ENCODE measurements around the gene TOMM34.

TOMM34 gene

GRCh38 chr20:44954211-44954610 lies 6.0 kb downstream of the TOMM34 start:
- H3K9me3 ChIP-seq (ENCODE audit: insufficient read depth, low read depth, low read length), result no peaks in the 10 kb centered on the region
- H3K4me2 ChIP-seq (ENCODE audit: low read depth, low read length, poor library complexity, severe bottlenecking), result no peak overlapping the region
- TF ChIP-seq EZH2phosphoT487 (IDR thresholded peaks at IDR 0.05; ENCODE audit: borderline replicate concordance), result no peak
- TF ChIP-seq CTCF (conservative IDR thresholded peaks at IDR 0.05; ENCODE audit: low read length), result no peak
- peaks cover 38% of the 10 kb centered on the region for H3K79me2 ChIP-seq (ENCODE audit: insufficient read depth, low read length)
- H3K4me3 ChIP-seq (ENCODE audit: low read length, poor library complexity, severe bottlenecking), result no peak overlapping the region
- peaks cover 70% of the 10 kb centered on the region for H3K36me3 ChIP-seq (ENCODE audit: insufficient read depth, low read length)
- H2AFZ ChIP-seq (ENCODE audit: low read length), result no peak overlapping the region
- peaks cover 13% of the 10 kb centered on the region for H4K20me1 ChIP-seq (ENCODE audit: insufficient read depth, low read length, poor library complexity, severe bottlenecking)
- H3K27me3 ChIP-seq (ENCODE audit: insufficient read depth, low read length, poor library complexity, severe bottlenecking), result no peaks in the 10 kb centered on the region
- no peak overlapping the region for H3K9ac ChIP-seq (ENCODE audit: low read depth, low read length, poor library complexity, severe bottlenecking)
- H3F3A ChIP-seq (ENCODE audit: low read depth), result no peaks in the 10 kb centered on the region
- H3K4me1 ChIP-seq (ENCODE audit: insufficient read depth, low read length, poor library complexity, severe bottlenecking), result peaks cover 22% of the 10 kb centered on the region
- H3K9me2 ChIP-seq (replicated peaks; ENCODE audit: low read depth, low read length), result no peaks in the 10 kb centered on the region

- Histone ChIP-seq H3K79me2 (ENCODE audit: insufficient read depth, low read length) (peaks cover 23% of the 10 kb centered on the region), H3F3A (ENCODE audit: low read depth) (no peaks in the 10 kb centered on the region), H3K9ac (ENCODE audit: low read depth, low read length, poor library complexity, severe bottlenecking) (no peak overlapping the region), H3K27me3 (ENCODE audit: insufficient read depth, low read length, poor library complexity, severe bottlenecking) (no peaks in the 10 kb centered on the region), H3K4me3 (ENCODE audit: low read length, poor library complexity, severe bottlenecking) (no peak overlapping the region), H3K36me3 (ENCODE audit: insufficient read depth, low read length) (peaks cover 85% of the 10 kb centered on the region), H3K4me2 (ENCODE audit: low read depth, low read length, poor library complexity, severe bottlenecking) (no peak overlapping the region), H2AFZ (ENCODE audit: low read length) (no peak overlapping the region), H3K9me3 (ENCODE audit: insufficient read depth, low read depth, low read length) (no peaks in the 10 kb centered on the region), H4K20me1 (ENCODE audit: insufficient read depth, low read length, poor library complexity, severe bottlenecking) (peaks cover 4% of the 10 kb centered on the region), H3K4me1 (ENCODE audit: insufficient read depth, low read length, poor library complexity, severe bottlenecking) (peaks cover 9% of the 10 kb centered on the region), H3K9me2 (replicated peaks; ENCODE audit: low read depth, low read length) (no peaks in the 10 kb centered on the region)
- TF ChIP-seq EZH2phosphoT487 (IDR thresholded peaks at IDR 0.05; ENCODE audit: borderline replicate concordance), result no peak
- TF ChIP-seq CTCF (conservative IDR thresholded peaks at IDR 0.05; ENCODE audit: low read length), result no peak
Observed at GRCh38 chr20:44952731-44953130, 7.5 kb downstream of the TOMM34 start.

GRCh38 chr20:44950368-44950767 lies 9.8 kb downstream of the TOMM34 start:
- no peaks in the 10 kb centered on the region for H3K9me2 ChIP-seq (replicated peaks; ENCODE audit: low read depth, low read length)
- H3K36me3 ChIP-seq (ENCODE audit: insufficient read depth, low read length), result peaks cover 95% of the 10 kb centered on the region; the same call in 1 of the 2 replicates
- H3K4me1 ChIP-seq (ENCODE audit: insufficient read depth, low read length, poor library complexity, severe bottlenecking), result no peaks in the 10 kb centered on the region
- H2AFZ ChIP-seq (ENCODE audit: low read length), result no peak overlapping the region
- H3K9me3 ChIP-seq (ENCODE audit: insufficient read depth, low read depth, low read length), result no peaks in the 10 kb centered on the region
- no peaks in the 10 kb centered on the region for H3F3A ChIP-seq (ENCODE audit: low read depth)
- H3K4me2 ChIP-seq (ENCODE audit: low read depth, low read length, poor library complexity, severe bottlenecking), result no peak overlapping the region
- no peaks in the 10 kb centered on the region for H3K79me2 ChIP-seq (ENCODE audit: insufficient read depth, low read length)
- no peak overlapping the region for H3K4me3 ChIP-seq (ENCODE audit: low read length, poor library complexity, severe bottlenecking)
- TF ChIP-seq CTCF (conservative IDR thresholded peaks at IDR 0.05; ENCODE audit: low read length) (no peak), EZH2phosphoT487 (IDR thresholded peaks at IDR 0.05; ENCODE audit: borderline replicate concordance) (no peak)
- no peak overlapping the region for H3K9ac ChIP-seq (ENCODE audit: low read depth, low read length, poor library complexity, severe bottlenecking)
- H4K20me1 ChIP-seq (ENCODE audit: insufficient read depth, low read length, poor library complexity, severe bottlenecking), result peaks cover 4% of the 10 kb centered on the region
- no peaks in the 10 kb centered on the region for H3K27me3 ChIP-seq (ENCODE audit: insufficient read depth, low read length, poor library complexity, severe bottlenecking)

Measured in Loucy (cell line).